K562 (cell line): ENCODE data around the gene LAIR2. TPM values are rescaled to one million over a fixed set of nuclear protein-coding genes. Genes with fewer than 3 reads are reported as not detected.
A peak's percentile ranks its signal among the peaks of the same experiment; 100 is the strongest.

Experiments
- CHD2 ChIP-seq: IDR thresholded peaks from 2 replicates; pipeline ENCODE4 v1.6.1; 2011; ENCODE audit warnings: low read depth, low read length
- FOXM1 ChIP-seq, 2 experiments: fragments of 450-650 bp in 1 of 2; sonication (generic) in 1 of 2; formaldehyde crosslinking in 1 of 2; IDR thresholded peaks; 2 replicates each; pipeline versions ENCODE4 v1.6.1 to v1.9.0; 2017 to 2022; ENCODE audit warnings: low read depth in 2 of 2, mild to moderate bottlenecking in 2 of 2, missing genetic modification reagents in 1 of 2, moderate library complexity in 1 of 2
- GTF2E2 ChIP-seq: fragments of 200-800 bp; sonication (Bioruptor generic); IDR thresholded peaks from 2 replicates; pipeline ENCODE4 v1.6.1; 2016; ENCODE audit warnings: missing genetic modification characterization, missing compliant biosample characterization
- LARP7 ChIP-seq: fragments of 450-650 bp; IDR thresholded peaks from 2 replicates; pipeline ENCODE4 v1.6.1; 2016
- LEF1 ChIP-seq: fragments of 450-650 bp; IDR thresholded peaks from 2 replicates; pipeline ENCODE4 v1.6.1; 2016; ENCODE audit warnings: mild to moderate bottlenecking
- NBN ChIP-seq: fragments of 450-650 bp; IDR thresholded peaks from 2 replicates; pipeline ENCODE4 v1.6.1; 2016; ENCODE audit warnings: low read depth, mild to moderate bottlenecking
- PML ChIP-seq: IDR thresholded peaks from 2 replicates; pipeline ENCODE4 v1.6.1; 2012; ENCODE audit warnings: low read length, inconsistent platforms
- PRMT5 ChIP-seq: sonication (generic); formaldehyde crosslinking; IDR thresholded peaks from 2 replicates; pipeline ENCODE4 v1.5.0; 2020; ENCODE audit warnings: missing genetic modification reagents
- SOX6 ChIP-seq: fragments of 450-650 bp; IDR thresholded peaks from 2 replicates; pipeline ENCODE4 v1.6.1; 2014; ENCODE audit warnings: mild to moderate bottlenecking
- SP1 ChIP-seq: sonication (generic); formaldehyde crosslinking; IDR thresholded peaks from 2 replicates; pipeline ENCODE4 v1.8.1; 2022; ENCODE audit warnings: mild to moderate bottlenecking, missing genetic modification reagents
- SRSF1 ChIP-seq: fragments of 200-400 bp; formaldehyde crosslinking; IDR thresholded peaks from 2 replicates; pipeline ENCODE4 v1.6.1; 2017; ENCODE audit warnings: mild to moderate bottlenecking, low read depth, low read length, moderate library complexity
- SRSF7 ChIP-seq: fragments of 200-400 bp; formaldehyde crosslinking; optimal IDR thresholded peaks from 2 replicates; pipeline ENCODE3; 2017; ENCODE audit warnings: mild to moderate bottlenecking, low read depth, low read length
- THRAP3 ChIP-seq: fragments of 450-650 bp; IDR thresholded peaks from 2 replicates; pipeline ENCODE4 v1.6.1; 2016; ENCODE audit warnings: mild to moderate bottlenecking, inconsistent platforms, borderline replicate concordance
- USF1 ChIP-seq: sonication (generic); formaldehyde crosslinking; IDR thresholded peaks from 2 replicates; pipeline ENCODE4 v1.9.0; 2022; ENCODE audit warnings: mild to moderate bottlenecking, missing genetic modification reagents
- ZC3H8 ChIP-seq: fragments of 450-650 bp; IDR thresholded peaks from 2 replicates; pipeline ENCODE4 v1.6.1; 2017
- ZNF175 ChIP-seq: fragments of 200-800 bp; sonication (Bioruptor generic); IDR thresholded peaks from 2 replicates; pipeline ENCODE4 v1.6.1; 2016; ENCODE audit warnings: low read depth, mild to moderate bottlenecking, missing genetic modification characterization, missing compliant biosample characterization
- ZNF23 ChIP-seq: fragments of 250-450 bp; sonication (Bioruptor Pico); IDR thresholded peaks from 2 replicates; pipeline ENCODE4 v1.4.0; 2020; ENCODE audit warnings: mild to moderate bottlenecking
- ZNF780A ChIP-seq: fragments of 250-450 bp; sonication (Bioruptor Pico); IDR thresholded peaks from 2 replicates; pipeline ENCODE4 v1.5.0; 2021; ENCODE audit warnings: mild to moderate bottlenecking
- polyA plus RNA-seq, 8 experiments: library from polyadenylated mRNA; depleted of rRNA in 4 of 8; stranded (reverse) in 5 of 8; unstranded in 3 of 8; fragments of >200 nt; fragmentation: Nextera tagmentation in 2 of 8; fragmentation: Illumina TruSeq in 1 of 8; extraction: Ambion mirVana in 2 of 8; extraction: Trizol in 1 of 8; gene quantifications; 2 replicates each; pipeline versions ENCODE4 v1.2.1 to v1.2.3, GENCODE V29; 2011 to 2014; ENCODE audit warnings: inconsistent platforms in 1 of 8, missing spikeins in 1 of 8
- total RNA-seq, 7 experiments: library from RNA; depleted of rRNA in 6 of 7; stranded (reverse); fragments of >200 nt in 6 of 7; fragmentation: Illumina TruSeq in 2 of 7; extraction: Trizol in 2 of 7; gene quantifications; 2 replicates each; pipeline versions ENCODE4 v1.2.1 to v1.2.3, GENCODE V29; 2011 to 2021; ENCODE audit warnings: low replicate concordance in 1 of 7
- TF ChIP-seq, protein P1 (sequence below): fragments of 450-650 bp; IDR thresholded peaks from 2 replicates; pipeline ENCODE4 v1.6.1; 2014; ENCODE audit warnings: low read depth, mild to moderate bottlenecking, moderate library complexity, borderline replicate concordance
- TF ChIP-seq, protein P2 (sequence below): conservative IDR thresholded peaks from 2 replicates; pipeline ENCODE4 v1.6.1; 2011; ENCODE audit warnings: low read depth, mild to moderate bottlenecking, low read length; ENCODE audit not compliant: control insufficient read depth
- TF ChIP-seq, protein P3 (sequence below): fragments of 200-800 bp; sonication (Bioruptor generic); IDR thresholded peaks from 2 replicates; pipeline ENCODE4 v1.6.1; 2017; ENCODE audit warnings: missing genetic modification characterization, missing compliant biosample characterization
- TF ChIP-seq, protein P4 (sequence below): fragments of 450-650 bp; IDR thresholded peaks from 2 replicates; pipeline ENCODE4 v1.6.1; 2016
- TF ChIP-seq, protein P5 (sequence below): fragments of 450-650 bp; IDR thresholded peaks from 2 replicates; pipeline ENCODE4 v1.6.1; 2018; ENCODE audit warnings: mild to moderate bottlenecking, low read depth; ENCODE audit not compliant: partially characterized antibody

Gene LAIR2
- total and polyA plus RNA-seq, 9 of the 15 experiments (the other 6 are each of a cell fraction or from before 2014, with no cell fraction given): not detected

GRCh38 chr19:54463531-54464043, 39.0 kb upstream of the LAIR2 start, which contains the start of gene LENG9 (continued):
- TF ChIP-seq SRSF7 (no peak), ZNF175 (CRISPR knock-in tag) (no peak), LARP7 (no peak), SRSF1 (no peak), ZNF780A (CRISPR knock-in tag) (no peak), ZC3H8 (no peak), NBN (no peak), ZNF23 (no peak), GTF2E2 (tag) (no peak), FOXM1 (IDR thresholded peaks at IDR 0.05; ENCODE audit: low read depth) (no peak), FOXM1 (CRISPR knock-in tag; IDR thresholded peaks at IDR 0.05; ENCODE audit: low read depth) (peak; percentile 28; the same call in 1 of the 2 replicates), PML (no peak), USF1 (peak; percentile 39; the same call in 1 of the 2 replicates), SOX6 (no peak), CHD2 (peak; percentile 66), SP1 (no peak), PRMT5 (CRISPR knock-in tag) (no peak), LEF1 (no peak), THRAP3 (no peak)
- TF ChIP-seq, protein P1, sequence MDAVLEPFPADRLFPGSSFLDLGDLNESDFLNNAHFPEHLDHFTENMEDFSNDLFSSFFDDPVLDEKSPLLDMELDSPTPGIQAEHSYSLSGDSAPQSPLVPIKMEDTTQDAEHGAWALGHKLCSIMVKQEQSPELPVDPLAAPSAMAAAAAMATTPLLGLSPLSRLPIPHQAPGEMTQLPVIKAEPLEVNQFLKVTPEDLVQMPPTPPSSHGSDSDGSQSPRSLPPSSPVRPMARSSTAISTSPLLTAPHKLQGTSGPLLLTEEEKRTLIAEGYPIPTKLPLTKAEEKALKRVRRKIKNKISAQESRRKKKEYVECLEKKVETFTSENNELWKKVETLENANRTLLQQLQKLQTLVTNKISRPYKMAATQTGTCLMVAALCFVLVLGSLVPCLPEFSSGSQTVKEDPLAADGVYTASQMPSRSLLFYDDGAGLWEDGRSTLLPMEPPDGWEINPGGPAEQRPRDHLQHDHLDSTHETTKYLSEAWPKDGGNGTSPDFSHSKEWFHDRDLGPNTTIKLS: 0 out of 2 replicates have a peak, but pooled peaks have one; percentile 34
- TF ChIP-seq, protein P2, sequence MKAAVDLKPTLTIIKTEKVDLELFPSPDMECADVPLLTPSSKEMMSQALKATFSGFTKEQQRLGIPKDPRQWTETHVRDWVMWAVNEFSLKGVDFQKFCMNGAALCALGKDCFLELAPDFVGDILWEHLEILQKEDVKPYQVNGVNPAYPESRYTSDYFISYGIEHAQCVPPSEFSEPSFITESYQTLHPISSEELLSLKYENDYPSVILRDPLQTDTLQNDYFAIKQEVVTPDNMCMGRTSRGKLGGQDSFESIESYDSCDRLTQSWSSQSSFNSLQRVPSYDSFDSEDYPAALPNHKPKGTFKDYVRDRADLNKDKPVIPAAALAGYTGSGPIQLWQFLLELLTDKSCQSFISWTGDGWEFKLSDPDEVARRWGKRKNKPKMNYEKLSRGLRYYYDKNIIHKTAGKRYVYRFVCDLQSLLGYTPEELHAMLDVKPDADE: no peak
- TF ChIP-seq, protein P3, sequence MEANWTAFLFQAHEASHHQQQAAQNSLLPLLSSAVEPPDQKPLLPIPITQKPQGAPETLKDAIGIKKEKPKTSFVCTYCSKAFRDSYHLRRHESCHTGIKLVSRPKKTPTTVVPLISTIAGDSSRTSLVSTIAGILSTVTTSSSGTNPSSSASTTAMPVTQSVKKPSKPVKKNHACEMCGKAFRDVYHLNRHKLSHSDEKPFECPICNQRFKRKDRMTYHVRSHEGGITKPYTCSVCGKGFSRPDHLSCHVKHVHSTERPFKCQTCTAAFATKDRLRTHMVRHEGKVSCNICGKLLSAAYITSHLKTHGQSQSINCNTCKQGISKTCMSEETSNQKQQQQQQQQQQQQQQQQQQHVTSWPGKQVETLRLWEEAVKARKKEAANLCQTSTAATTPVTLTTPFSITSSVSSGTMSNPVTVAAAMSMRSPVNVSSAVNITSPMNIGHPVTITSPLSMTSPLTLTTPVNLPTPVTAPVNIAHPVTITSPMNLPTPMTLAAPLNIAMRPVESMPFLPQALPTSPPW (CRISPR knock-in tag): no peak; the same call in 1 of the 2 replicates
- TF ChIP-seq, protein P4, sequence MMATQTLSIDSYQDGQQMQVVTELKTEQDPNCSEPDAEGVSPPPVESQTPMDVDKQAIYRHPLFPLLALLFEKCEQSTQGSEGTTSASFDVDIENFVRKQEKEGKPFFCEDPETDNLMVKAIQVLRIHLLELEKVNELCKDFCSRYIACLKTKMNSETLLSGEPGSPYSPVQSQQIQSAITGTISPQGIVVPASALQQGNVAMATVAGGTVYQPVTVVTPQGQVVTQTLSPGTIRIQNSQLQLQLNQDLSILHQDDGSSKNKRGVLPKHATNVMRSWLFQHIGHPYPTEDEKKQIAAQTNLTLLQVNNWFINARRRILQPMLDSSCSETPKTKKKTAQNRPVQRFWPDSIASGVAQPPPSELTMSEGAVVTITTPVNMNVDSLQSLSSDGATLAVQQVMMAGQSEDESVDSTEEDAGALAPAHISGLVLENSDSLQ: no peak
- TF ChIP-seq, protein P5, sequence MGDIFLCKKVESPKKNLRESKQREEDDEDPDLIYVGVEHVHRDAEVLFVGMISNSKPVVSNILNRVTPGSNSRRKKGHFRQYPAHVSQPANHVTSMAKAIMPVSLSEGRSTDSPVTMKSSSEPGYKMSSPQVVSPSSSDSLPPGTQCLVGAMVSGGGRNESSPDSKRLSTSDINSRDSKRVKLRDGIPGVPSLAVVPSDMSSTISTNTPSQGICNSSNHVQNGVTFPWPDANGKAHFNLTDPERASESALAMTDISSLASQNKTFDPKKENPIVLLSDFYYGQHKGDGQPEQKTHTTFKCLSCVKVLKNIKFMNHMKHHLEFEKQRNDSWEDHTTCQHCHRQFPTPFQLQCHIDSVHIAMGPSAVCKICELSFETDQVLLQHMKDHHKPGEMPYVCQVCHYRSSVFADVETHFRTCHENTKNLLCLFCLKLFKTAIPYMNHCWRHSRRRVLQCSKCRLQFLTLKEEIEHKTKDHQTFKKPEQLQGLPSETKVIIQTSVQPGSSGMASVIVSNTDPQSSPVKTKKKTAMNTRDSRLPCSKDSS: no peak
